ENCODE results near the gene SLC9C2. TPM values are rescaled to one million over a fixed set of nuclear protein-coding genes. Genes with fewer than 3 reads are reported as not detected.

Gene SLC9C2
- total RNA-seq, 1 experiment from 2014 or later, result not detected

DNA sequence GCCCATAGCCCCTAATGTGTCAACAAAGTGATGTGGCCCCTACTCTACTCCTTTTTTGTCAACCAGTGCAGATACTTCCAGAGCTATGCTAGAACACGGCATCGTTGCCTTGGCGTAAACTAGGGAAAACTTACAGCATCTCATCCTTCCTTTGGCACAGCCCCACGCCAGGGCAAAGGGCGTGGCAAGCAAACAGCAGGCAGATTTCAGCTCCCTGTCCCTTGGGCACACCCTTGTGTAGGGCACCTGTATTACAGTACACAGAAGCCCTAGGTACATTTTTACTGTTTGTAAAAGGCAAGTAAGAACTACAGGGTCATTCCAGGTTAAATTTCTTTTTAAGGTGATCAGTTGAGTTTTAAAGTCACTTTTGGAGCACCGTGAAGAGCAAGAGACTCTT, 96.4 kb downstream of the SLC9C2 start:
- no peaks in the 10 kb centered on the region for H3K9me3 Mint-ChIP-seq
- Histone ChIP-seq H3K79me1 (ENCODE audit: insufficient read depth, low read depth, low read length, poor library complexity, severe bottlenecking) (no peaks in the 10 kb centered on the region), H3K14ac (ENCODE audit: insufficient read depth, low read length) (no peak overlapping the region), H4K5ac (ENCODE audit: insufficient read length, low read depth, low read length) (no peak overlapping the region), H3K23ac (ENCODE audit: insufficient read length, low read depth, low read length) (no peak overlapping the region), H2AK5ac (ENCODE audit: insufficient read length, low read length) (no peak overlapping the region), H2BK20ac (ENCODE audit: low read depth, low read length, poor library complexity, severe bottlenecking) (no peak overlapping the region), H3K9me3 (ENCODE audit: control insufficient read depth, low read depth, low read length) (no peaks in the 10 kb centered on the region), H3K4me2 (ENCODE audit: insufficient read depth, insufficient read length, low read length) (no peak overlapping the region), H3K18ac (ENCODE audit: insufficient read length, low read depth, low read length) (no peak overlapping the region), H4K8ac (replicated peaks; ENCODE audit: insufficient read length, low read depth, low read length) (no peak overlapping the region), H3K79me2 (ENCODE audit: insufficient read depth, low read length) (no peaks in the 10 kb centered on the region), H3K9ac (ENCODE audit: extremely low read depth, insufficient read length, low read length) (no peak overlapping the region), H3K4ac (ENCODE audit: low read depth, low read length) (no peak overlapping the region), H3K56ac (ENCODE audit: insufficient read length, low read depth, low read length) (no peak overlapping the region), H3K4me1 (ENCODE audit: insufficient read depth, low read length) (peaks cover 4% of the 10 kb centered on the region; the same call in 1 of the 2 replicates), H2BK12ac (ENCODE audit: insufficient read length, low read depth, low read length) (no peak overlapping the region), H2BK5ac (ENCODE audit: insufficient read length, low read length) (no peak overlapping the region), H3T11ph (ENCODE audit: low read length) (no peak overlapping the region), H2AFZ (ENCODE audit: low read length) (no peak overlapping the region), H3K27me3 (ENCODE audit: insufficient read depth, low read length) (no peaks in the 10 kb centered on the region), H2BK15ac (ENCODE audit: low read depth, low read length) (no peak overlapping the region), H3K23me2 (ENCODE audit: insufficient read length, low read depth, low read length, poor library complexity, severe bottlenecking) (no peaks in the 10 kb centered on the region), H4K91ac (ENCODE audit: insufficient read length, low read depth, low read length) (no peak overlapping the region), H4K20me1 (ENCODE audit: control insufficient read depth, insufficient read depth, insufficient read length) (no peaks in the 10 kb centered on the region), H3K27ac (ENCODE audit: insufficient read length, low read depth, low read length) (no peak overlapping the region), H2BK120ac (ENCODE audit: low read depth, low read length, poor library complexity, severe bottlenecking) (no peak overlapping the region)
- peaks cover 20 to 21% of the 10 kb centered on the region in 2 experiments for H3K4me1 Mint-ChIP-seq
- DNase-seq, result peak; percentile 64
- TF ChIP-seq, protein P1, sequence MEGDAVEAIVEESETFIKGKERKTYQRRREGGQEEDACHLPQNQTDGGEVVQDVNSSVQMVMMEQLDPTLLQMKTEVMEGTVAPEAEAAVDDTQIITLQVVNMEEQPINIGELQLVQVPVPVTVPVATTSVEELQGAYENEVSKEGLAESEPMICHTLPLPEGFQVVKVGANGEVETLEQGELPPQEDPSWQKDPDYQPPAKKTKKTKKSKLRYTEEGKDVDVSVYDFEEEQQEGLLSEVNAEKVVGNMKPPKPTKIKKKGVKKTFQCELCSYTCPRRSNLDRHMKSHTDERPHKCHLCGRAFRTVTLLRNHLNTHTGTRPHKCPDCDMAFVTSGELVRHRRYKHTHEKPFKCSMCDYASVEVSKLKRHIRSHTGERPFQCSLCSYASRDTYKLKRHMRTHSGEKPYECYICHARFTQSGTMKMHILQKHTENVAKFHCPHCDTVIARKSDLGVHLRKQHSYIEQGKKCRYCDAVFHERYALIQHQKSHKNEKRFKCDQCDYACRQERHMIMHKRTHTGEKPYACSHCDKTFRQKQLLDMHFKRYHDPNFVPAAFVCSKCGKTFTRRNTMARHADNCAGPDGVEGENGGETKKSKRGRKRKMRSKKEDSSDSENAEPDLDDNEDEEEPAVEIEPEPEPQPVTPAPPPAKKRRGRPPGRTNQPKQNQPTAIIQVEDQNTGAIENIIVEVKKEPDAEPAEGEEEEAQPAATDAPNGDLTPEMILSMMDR (conservative IDR thresholded peaks at IDR 0.05), result peak; percentile 60
- no peak overlapping the region for H3K4me3 Mint-ChIP-seq
- no CpG with 5 or more reads among the region's 6 CpGs for WGBS (ENCODE audit: extremely low coverage, insufficient read length, low lambda C conversion rate)
- peak overlapping the region in 2 of 3 experiments; percentile 65 to 67; a peak in 4 of 7 replicates for H3K27ac Mint-ChIP-seq
- no peaks in the 10 kb centered on the region for H3K27me3 Mint-ChIP-seq (ENCODE audit: low read depth)
- H3K36me3 Mint-ChIP-seq (ENCODE audit: insufficient read depth in 1 of 3, low read depth in 3 of 3), result no peaks in the 10 kb centered on the region
